H1 (cell line): ENCODE measurements around the gene NUDT7.

Experiments used
- EZH2 ChIP-seq: fragments of 200-600 bp; sonication (generic); IDR thresholded peaks from 2 replicates; pipeline ENCODE4 v1.7.1; 2012; ENCODE audit warnings: low read depth, mild to moderate bottlenecking, moderate library complexity, low read length, inconsistent platforms; ENCODE audit not compliant: severe bottlenecking
- HDAC2 ChIP-seq, 2 experiments: fragments of 300-600 bp in 1 of 2; sonication (generic) in 1 of 2; IDR thresholded peaks; 2 replicates each; pipeline ENCODE4 v1.6.1; 2011 to 2012; ENCODE audit warnings: low read depth in 2 of 2, low read length in 2 of 2, mild to moderate bottlenecking in 2 of 2, moderate library complexity in 2 of 2, borderline replicate concordance in 1 of 2, inconsistent platforms in 1 of 2
- POLR2AphosphoS5 ChIP-seq: IDR thresholded peaks from 2 replicates; pipeline ENCODE4 v1.6.1; 2011; ENCODE audit warnings: low read depth, low read length
- RAD21 ChIP-seq, 2 experiments: IDR thresholded peaks in 1 of 2; conservative IDR thresholded peaks in 1 of 2; 2 replicates each; pipeline ENCODE4 v1.6.1; 2011; ENCODE audit warnings: low read depth in 2 of 2, low read length in 2 of 2, improper control_type of control experiment in 1 of 2, inconsistent platforms in 1 of 2, mild to moderate bottlenecking in 1 of 2, moderate library complexity in 1 of 2
- SP1 ChIP-seq: IDR thresholded peaks from 2 replicates; pipeline ENCODE4 v1.6.1; 2011; ENCODE audit warnings: low read depth, low read length
- TF ChIP-seq, protein P1 (sequence below), 3 experiments: IDR thresholded peaks; 1 replicate in 2 of 3; 2 replicates in 1 of 3; pipeline versions ENCODE4 v1.5.1 to v1.6.1; 2011; ENCODE audit warnings: low read length in 3 of 3, mild to moderate bottlenecking in 3 of 3, inconsistent platforms in 2 of 3, low read depth in 1 of 3, moderate library complexity in 1 of 3; ENCODE audit not compliant: insufficient read depth in 1 of 3; ENCODE audit errors: control extremely low read depth in 1 of 3
- TF ChIP-seq, protein P2 (sequence below): IDR thresholded peaks from 2 replicates; pipeline ENCODE4 v1.6.1; 2012; ENCODE audit warnings: low read length, inconsistent platforms
- TF ChIP-seq, protein P3 (sequence below): IDR thresholded peaks from 2 replicates; pipeline ENCODE4 v1.6.1; 2011; ENCODE audit warnings: low read length, improper control_type of control experiment

DNA sequence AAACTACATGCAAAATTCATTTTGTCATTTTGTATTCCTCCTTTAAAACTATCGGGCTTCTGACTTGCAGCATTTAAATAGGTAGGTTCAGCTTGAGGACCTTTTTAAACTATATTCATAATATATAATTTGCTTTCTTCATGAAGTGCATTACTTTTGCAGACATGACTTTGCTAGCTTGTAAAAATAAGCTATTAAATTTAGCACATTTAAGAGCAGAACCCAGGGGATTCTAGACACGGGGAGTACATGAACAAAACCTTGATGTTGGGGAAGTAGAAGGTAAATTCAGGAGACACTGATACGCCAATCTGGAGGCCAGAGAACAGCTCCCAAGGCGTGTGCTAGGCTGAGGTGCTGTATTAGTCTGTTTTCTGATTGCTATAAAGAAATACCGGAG lies 32.3 kb upstream of the NUDT7 start:
- TF ChIP-seq POLR2AphosphoS5: no peak
- no peak for TF ChIP-seq EZH2
- TF ChIP-seq, protein P1, sequence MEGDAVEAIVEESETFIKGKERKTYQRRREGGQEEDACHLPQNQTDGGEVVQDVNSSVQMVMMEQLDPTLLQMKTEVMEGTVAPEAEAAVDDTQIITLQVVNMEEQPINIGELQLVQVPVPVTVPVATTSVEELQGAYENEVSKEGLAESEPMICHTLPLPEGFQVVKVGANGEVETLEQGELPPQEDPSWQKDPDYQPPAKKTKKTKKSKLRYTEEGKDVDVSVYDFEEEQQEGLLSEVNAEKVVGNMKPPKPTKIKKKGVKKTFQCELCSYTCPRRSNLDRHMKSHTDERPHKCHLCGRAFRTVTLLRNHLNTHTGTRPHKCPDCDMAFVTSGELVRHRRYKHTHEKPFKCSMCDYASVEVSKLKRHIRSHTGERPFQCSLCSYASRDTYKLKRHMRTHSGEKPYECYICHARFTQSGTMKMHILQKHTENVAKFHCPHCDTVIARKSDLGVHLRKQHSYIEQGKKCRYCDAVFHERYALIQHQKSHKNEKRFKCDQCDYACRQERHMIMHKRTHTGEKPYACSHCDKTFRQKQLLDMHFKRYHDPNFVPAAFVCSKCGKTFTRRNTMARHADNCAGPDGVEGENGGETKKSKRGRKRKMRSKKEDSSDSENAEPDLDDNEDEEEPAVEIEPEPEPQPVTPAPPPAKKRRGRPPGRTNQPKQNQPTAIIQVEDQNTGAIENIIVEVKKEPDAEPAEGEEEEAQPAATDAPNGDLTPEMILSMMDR (IDR thresholded peaks at IDR 0.05; ENCODE audit: control extremely low read depth in 1 of 3, insufficient read depth in 1 of 3, low read depth in 1 of 3, low read length in 3 of 3): no peak
- TF ChIP-seq, protein P2, sequence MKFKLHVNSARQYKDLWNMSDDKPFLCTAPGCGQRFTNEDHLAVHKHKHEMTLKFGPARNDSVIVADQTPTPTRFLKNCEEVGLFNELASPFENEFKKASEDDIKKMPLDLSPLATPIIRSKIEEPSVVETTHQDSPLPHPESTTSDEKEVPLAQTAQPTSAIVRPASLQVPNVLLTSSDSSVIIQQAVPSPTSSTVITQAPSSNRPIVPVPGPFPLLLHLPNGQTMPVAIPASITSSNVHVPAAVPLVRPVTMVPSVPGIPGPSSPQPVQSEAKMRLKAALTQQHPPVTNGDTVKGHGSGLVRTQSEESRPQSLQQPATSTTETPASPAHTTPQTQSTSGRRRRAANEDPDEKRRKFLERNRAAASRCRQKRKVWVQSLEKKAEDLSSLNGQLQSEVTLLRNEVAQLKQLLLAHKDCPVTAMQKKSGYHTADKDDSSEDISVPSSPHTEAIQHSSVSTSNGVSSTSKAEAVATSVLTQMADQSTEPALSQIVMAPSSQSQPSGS: no peak
- TF ChIP-seq, protein P3, sequence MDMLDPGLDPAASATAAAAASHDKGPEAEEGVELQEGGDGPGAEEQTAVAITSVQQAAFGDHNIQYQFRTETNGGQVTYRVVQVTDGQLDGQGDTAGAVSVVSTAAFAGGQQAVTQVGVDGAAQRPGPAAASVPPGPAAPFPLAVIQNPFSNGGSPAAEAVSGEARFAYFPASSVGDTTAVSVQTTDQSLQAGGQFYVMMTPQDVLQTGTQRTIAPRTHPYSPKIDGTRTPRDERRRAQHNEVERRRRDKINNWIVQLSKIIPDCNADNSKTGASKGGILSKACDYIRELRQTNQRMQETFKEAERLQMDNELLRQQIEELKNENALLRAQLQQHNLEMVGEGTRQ: no peak
- TF ChIP-seq RAD21 (IDR thresholded peaks at IDR 0.05 in 1 of 2, conservative IDR thresholded peaks at IDR 0.05 in 1 of 2; ENCODE audit: low read depth in 2 of 2, low read length in 2 of 2): no peak
- no peak for TF ChIP-seq SP1
- TF ChIP-seq HDAC2 (IDR thresholded peaks at IDR 0.05; ENCODE audit: borderline replicate concordance in 1 of 2, low read depth in 2 of 2, low read length in 2 of 2): no peak
